ENCODE data around the gene CDH5.

The CDH5 gene

DNA sequence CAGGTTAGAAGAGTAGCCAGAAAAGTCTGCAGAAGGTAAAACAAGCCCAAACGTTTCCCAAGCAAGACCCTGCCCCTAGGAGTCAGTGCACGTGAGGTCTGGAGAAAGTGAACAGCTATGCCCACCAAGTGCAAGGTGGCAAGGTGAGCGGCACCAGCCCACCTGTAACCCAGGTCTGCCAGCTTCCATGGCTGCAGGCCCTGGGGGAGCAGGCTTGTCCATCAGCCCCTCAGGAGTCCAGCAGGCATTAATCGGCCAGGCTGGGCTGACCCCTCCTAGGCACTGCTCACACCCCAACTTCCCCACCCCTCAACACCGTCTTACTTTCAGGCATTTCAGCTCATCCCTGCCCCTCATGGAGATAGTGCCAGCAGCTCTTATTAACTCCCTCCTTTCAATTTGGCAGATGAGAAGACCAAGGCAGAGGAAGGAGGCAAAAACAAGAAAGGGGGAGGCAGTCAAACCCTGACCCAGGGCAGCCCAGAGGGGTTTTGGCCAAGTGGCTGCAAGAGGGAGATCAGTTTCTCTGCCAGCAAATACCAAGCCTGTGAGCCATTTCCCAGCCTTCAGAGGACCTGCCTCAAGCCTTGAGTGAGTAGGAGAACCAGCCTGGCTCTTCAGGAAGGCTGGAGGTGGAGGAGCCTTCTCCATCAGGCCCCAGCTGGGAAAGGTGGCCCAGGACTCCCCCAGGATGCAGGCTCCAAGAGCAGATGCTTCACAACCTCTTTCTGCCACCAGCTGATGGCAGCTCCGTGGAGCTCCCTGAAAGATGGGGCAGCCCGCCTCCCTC, 75.3 kb downstream of the CDH5 start:
- no peaks in the 10 kb centered on the region for H3F3A ChIP-seq (ENCODE audit: insufficient read depth)
- H3K27me3 ChIP-seq (ENCODE audit: low read length), result no peaks in the 10 kb centered on the region
- no peaks in the 10 kb centered on the region for H3K36me3 ChIP-seq (ENCODE audit: low read length)
- no peak overlapping the region for H3K4me3 ChIP-seq (ENCODE audit: insufficient read depth, low read length, poor library complexity, severe bottlenecking)
- no peak overlapping the region for H2AFZ ChIP-seq (ENCODE audit: low read depth, low read length, severe bottlenecking)
- H4K20me1 ChIP-seq (ENCODE audit: low read depth, low read length), result no peaks in the 10 kb centered on the region
- TF ChIP-seq, protein P1, sequence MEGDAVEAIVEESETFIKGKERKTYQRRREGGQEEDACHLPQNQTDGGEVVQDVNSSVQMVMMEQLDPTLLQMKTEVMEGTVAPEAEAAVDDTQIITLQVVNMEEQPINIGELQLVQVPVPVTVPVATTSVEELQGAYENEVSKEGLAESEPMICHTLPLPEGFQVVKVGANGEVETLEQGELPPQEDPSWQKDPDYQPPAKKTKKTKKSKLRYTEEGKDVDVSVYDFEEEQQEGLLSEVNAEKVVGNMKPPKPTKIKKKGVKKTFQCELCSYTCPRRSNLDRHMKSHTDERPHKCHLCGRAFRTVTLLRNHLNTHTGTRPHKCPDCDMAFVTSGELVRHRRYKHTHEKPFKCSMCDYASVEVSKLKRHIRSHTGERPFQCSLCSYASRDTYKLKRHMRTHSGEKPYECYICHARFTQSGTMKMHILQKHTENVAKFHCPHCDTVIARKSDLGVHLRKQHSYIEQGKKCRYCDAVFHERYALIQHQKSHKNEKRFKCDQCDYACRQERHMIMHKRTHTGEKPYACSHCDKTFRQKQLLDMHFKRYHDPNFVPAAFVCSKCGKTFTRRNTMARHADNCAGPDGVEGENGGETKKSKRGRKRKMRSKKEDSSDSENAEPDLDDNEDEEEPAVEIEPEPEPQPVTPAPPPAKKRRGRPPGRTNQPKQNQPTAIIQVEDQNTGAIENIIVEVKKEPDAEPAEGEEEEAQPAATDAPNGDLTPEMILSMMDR (IDR thresholded peaks at IDR 0.05; ENCODE audit: insufficient read depth, low read length, poor library complexity, severe bottlenecking), result no peak
- TF ChIP-seq EZH2phosphoT487 (conservative IDR thresholded peaks at IDR 0.05; ENCODE audit: low read length), result no peak
- no peak overlapping the region for H3K27ac ChIP-seq (ENCODE audit: low read depth, low read length)
- H3K9ac ChIP-seq (ENCODE audit: low read length), result no peak overlapping the region
- H3K9me2 ChIP-seq (replicated peaks; ENCODE audit: insufficient read depth, low read length), result no peaks in the 10 kb centered on the region
- no peaks in the 10 kb centered on the region for H3K79me2 ChIP-seq (ENCODE audit: insufficient read depth, low read length)
- H3K9me3 ChIP-seq (ENCODE audit: insufficient read depth, low read length), result no peaks in the 10 kb centered on the region
- no peak overlapping the region for H3K4me2 ChIP-seq (ENCODE audit: low read depth, low read length, poor library complexity, severe bottlenecking)

DNA sequence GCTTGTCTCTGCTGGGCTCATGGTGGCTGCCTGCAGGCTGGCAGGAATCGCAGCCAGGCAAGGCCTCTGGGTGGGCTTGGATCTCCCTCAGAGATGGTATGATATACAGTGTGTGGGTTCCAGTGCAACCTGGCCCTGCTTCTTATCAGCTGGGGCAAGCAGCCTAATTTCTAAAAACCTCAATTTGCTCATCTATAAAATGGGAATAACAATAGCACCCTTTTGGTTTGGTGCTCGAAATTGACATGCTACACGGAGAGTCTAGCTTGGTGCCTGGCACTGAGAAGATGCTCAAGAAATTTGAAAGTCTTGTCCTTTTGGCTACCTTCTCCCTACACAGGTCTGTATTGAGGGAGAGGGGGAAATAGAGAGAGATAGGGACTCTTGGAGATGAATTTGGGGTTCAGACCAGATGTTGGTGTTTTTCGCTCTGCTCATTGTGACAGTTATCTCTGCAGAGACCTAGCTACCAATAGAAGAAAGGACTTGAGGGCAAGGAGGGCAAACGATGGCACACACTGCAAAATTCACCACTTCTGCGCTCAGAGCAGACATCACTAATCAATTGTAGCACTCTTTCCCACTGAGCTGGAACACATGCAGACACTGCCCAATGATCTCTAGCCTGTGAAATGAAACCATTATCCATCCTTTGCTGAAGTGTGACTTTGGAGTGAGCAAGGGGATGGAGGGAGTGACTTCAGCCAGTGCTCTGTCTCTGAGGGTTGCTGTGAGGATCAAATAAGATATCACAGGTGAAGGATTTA, 76.2 kb downstream of the CDH5 start:
- H3K4me2 ChIP-seq (ENCODE audit: low read depth, low read length, poor library complexity, severe bottlenecking), result no peak overlapping the region
- H3K27ac ChIP-seq (ENCODE audit: low read depth, low read length), result no peak overlapping the region
- H3K79me2 ChIP-seq (ENCODE audit: insufficient read depth, low read length), result no peaks in the 10 kb centered on the region
- TF ChIP-seq, protein P1 (IDR thresholded peaks at IDR 0.05; ENCODE audit: insufficient read depth, low read length, poor library complexity, severe bottlenecking), result no peak
- TF ChIP-seq EZH2phosphoT487 (conservative IDR thresholded peaks at IDR 0.05; ENCODE audit: low read length), result no peak
- no peak overlapping the region for H3K9ac ChIP-seq (ENCODE audit: low read length)
- H3K27me3 ChIP-seq (ENCODE audit: low read length), result no peaks in the 10 kb centered on the region
- no peaks in the 10 kb centered on the region for H3K9me3 ChIP-seq (ENCODE audit: insufficient read depth, low read length)
- H3F3A ChIP-seq (ENCODE audit: insufficient read depth), result no peaks in the 10 kb centered on the region
- no peaks in the 10 kb centered on the region for H4K20me1 ChIP-seq (ENCODE audit: low read depth, low read length)
- H3K9me2 ChIP-seq (replicated peaks; ENCODE audit: insufficient read depth, low read length), result no peaks in the 10 kb centered on the region
- H3K4me3 ChIP-seq (ENCODE audit: insufficient read depth, low read length, poor library complexity, severe bottlenecking), result no peak overlapping the region
- H2AFZ ChIP-seq (ENCODE audit: low read depth, low read length, severe bottlenecking), result no peak overlapping the region
- H3K36me3 ChIP-seq (ENCODE audit: low read length), result no peaks in the 10 kb centered on the region

DNA sequence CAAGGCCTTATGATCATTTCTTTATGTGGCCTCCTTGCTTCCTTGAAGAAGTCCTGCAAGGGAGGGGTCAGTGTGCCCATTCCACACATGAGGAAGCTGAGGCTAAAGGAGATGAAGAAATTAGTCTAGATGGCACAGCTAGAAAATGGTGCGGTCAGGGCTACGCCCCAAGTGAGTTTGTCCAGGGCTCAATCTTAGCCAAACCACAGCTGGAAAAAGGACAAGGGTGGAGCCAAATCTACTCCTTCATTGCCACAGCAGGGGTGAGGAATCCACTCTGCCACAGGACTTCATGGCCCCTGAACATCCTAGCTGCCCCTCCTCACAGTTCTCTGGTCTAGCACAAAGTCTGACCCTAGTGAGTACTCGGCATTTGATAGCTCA, 76.8 kb downstream of the CDH5 start:
- no peaks in the 10 kb centered on the region for H3K79me2 ChIP-seq (ENCODE audit: insufficient read depth, low read length)
- H3K9me3 ChIP-seq (ENCODE audit: insufficient read depth, low read length), result no peaks in the 10 kb centered on the region
- TF ChIP-seq EZH2phosphoT487 (conservative IDR thresholded peaks at IDR 0.05; ENCODE audit: low read length), result no peak
- TF ChIP-seq, protein P1 (IDR thresholded peaks at IDR 0.05; ENCODE audit: insufficient read depth, low read length, poor library complexity, severe bottlenecking), result no peak
- H3K27me3 ChIP-seq (ENCODE audit: low read length), result no peaks in the 10 kb centered on the region
- H2AFZ ChIP-seq (ENCODE audit: low read depth, low read length, severe bottlenecking), result no peak overlapping the region
- no peaks in the 10 kb centered on the region for H3K36me3 ChIP-seq (ENCODE audit: low read length)
- no peak overlapping the region for H3K4me3 ChIP-seq (ENCODE audit: insufficient read depth, low read length, poor library complexity, severe bottlenecking)
- H3K4me2 ChIP-seq (ENCODE audit: low read depth, low read length, poor library complexity, severe bottlenecking), result no peak overlapping the region
- H3K9ac ChIP-seq (ENCODE audit: low read length), result no peak overlapping the region
- H3K9me2 ChIP-seq (replicated peaks; ENCODE audit: insufficient read depth, low read length), result no peaks in the 10 kb centered on the region
- H3F3A ChIP-seq (ENCODE audit: insufficient read depth), result no peaks in the 10 kb centered on the region
- H4K20me1 ChIP-seq (ENCODE audit: low read depth, low read length), result no peaks in the 10 kb centered on the region
- no peak overlapping the region for H3K27ac ChIP-seq (ENCODE audit: low read depth, low read length)

Measured in SU-DHL-6 (cell line).